GM23248 (cell line): ENCODE measurements around the gene YIF1B. TPM values are rescaled to one million over a fixed set of nuclear protein-coding genes. Genes with fewer than 3 reads are reported as not detected.
A peak's percentile ranks its signal among the peaks of the same experiment; 100 is the strongest.
"Not testable (repeated sequence)": the region's sequence is repeated elsewhere in the genome, so short reads cannot be mapped to it uniquely, and the experiment has no call there.

Experiments
- DNase-seq: peaks from one replicate; pipeline ENCODE4 v3.0.0-alpha.2; 2015
- H2AFZ ChIP-seq: fragments of 200-600 bp; sonication (generic); 2 replicates; pipeline ENCODE4 v1.6.1; 2016; ENCODE audit warnings: antibody characterized with exemption
- H3F3A ChIP-seq: fragments of 200-600 bp; sonication (generic); 2 replicates; pipeline ENCODE4 v1.6.1; 2016; ENCODE audit warnings: mild to moderate bottlenecking, antibody characterized with exemption, mixed run types; ENCODE audit not compliant: insufficient read depth
- H3K27ac ChIP-seq: fragments of 200-600 bp; sonication (generic); 2 replicates; pipeline ENCODE4 v1.5.1; 2016; ENCODE audit warnings: mild to moderate bottlenecking
- H3K27me3 ChIP-seq: fragments of 200-600 bp; sonication (generic); replicated peaks from 2 replicates; pipeline ENCODE4 v1.6.1; 2016; ENCODE audit warnings: mild to moderate bottlenecking; ENCODE audit not compliant: insufficient read depth
- H3K36me3 ChIP-seq: fragments of 200-600 bp; sonication (generic); 2 replicates; pipeline ENCODE4 v1.6.1; 2016; ENCODE audit warnings: low read depth, mild to moderate bottlenecking
- H3K4me1 ChIP-seq: fragments of 200-600 bp; sonication (generic); 2 replicates; pipeline ENCODE4 v1.6.1; 2016; ENCODE audit warnings: mild to moderate bottlenecking; ENCODE audit not compliant: insufficient read depth
- H3K4me2 ChIP-seq: fragments of 200-600 bp; sonication (generic); one replicate; pipeline ENCODE4 v1.6.1; 2016; ENCODE audit warnings: mild to moderate bottlenecking; ENCODE audit not compliant: unreplicated experiment
- H3K4me3 ChIP-seq: fragments of 200-600 bp; sonication (generic); 2 replicates; pipeline ENCODE4 v1.5.1; 2016; ENCODE audit warnings: mild to moderate bottlenecking
- H3K79me2 ChIP-seq: fragments of 200-600 bp; sonication (generic); 2 replicates; pipeline ENCODE4 v1.6.1; 2016; ENCODE audit warnings: mild to moderate bottlenecking; ENCODE audit not compliant: insufficient read depth
- H3K9ac ChIP-seq: fragments of 200-600 bp; sonication (generic); 2 replicates; pipeline ENCODE4 v1.6.1; 2016; ENCODE audit warnings: mild to moderate bottlenecking
- H3K9me2 ChIP-seq: fragments of 200-600 bp; sonication (generic); 2 replicates; pipeline ENCODE4 v1.6.1; 2016; ENCODE audit warnings: mixed run types, mild to moderate bottlenecking, moderate library complexity; ENCODE audit not compliant: insufficient read depth
- H3K9me3 ChIP-seq: fragments of 200-600 bp; sonication (generic); one replicate; pipeline ENCODE4 v1.6.1; 2017; ENCODE audit warnings: low read depth
- H4K20me1 ChIP-seq: fragments of 200-600 bp; sonication (generic); 2 replicates; pipeline ENCODE4 v1.6.0; 2016; ENCODE audit not compliant: insufficient read depth
- EZH2 ChIP-seq: fragments of 200-600 bp; sonication (generic); IDR thresholded peaks from 2 replicates; pipeline ENCODE4 v1.6.1; 2018; ENCODE audit warnings: antibody characterized with exemption, mild to moderate bottlenecking; ENCODE audit not compliant: insufficient read depth, poor library complexity, severe bottlenecking
- EZH2phosphoT487 ChIP-seq: fragments of 200-600 bp; sonication (generic); IDR thresholded peaks from 2 replicates; pipeline ENCODE4 v1.6.1; 2018; ENCODE audit warnings: antibody characterized with exemption, moderate library complexity, mild to moderate bottlenecking, low read depth; ENCODE audit not compliant: insufficient read depth
- WGBS, 2 experiments: methylation state at CpG; one replicate each; pipeline ENCODE4 v1.1.6; 2015 to 2017; ENCODE audit warnings: low lambda C conversion rate in 2 of 2, low coverage in 1 of 2; ENCODE audit errors: missing lambda C conversion rate in 2 of 2; 5-methylcytosine and 5-hydroxymethylcytosine counted together
- in situ Hi-C: fragments of 300-500 bp; cut with MboI; formaldehyde crosslinking; loops from 2 replicates; pipeline ENCODE4 v1.15.0; 2020
- polyA plus RNA-seq: library from polyadenylated mRNA; unstranded; fragments of >200 nt; fragmentation: Nextera tagmentation; extraction: Ambion mirVana; gene quantifications from 2 replicates; pipeline ENCODE4 v1.2.1, GENCODE V29; 2016
- small RNA-seq: library from RNA; depleted of rRNA; stranded (forward); fragments of <200 nt; gene quantifications from one replicate; pipeline ENCODE3, GENCODE V24; 2014; ENCODE audit warnings: low read depth, low replicate concordance
- total RNA-seq: library from RNA; depleted of rRNA; stranded (reverse); fragments of >200 nt; shearing (Covaris generic); gene quantifications from 2 replicates; pipeline ENCODE4 v1.2.3, GENCODE V29; 2014; rRNA removed

YIF1B gene
- total and polyA plus RNA-seq, 2 experiments from 2014 or later = 162 to 191 TPM

DNA sequence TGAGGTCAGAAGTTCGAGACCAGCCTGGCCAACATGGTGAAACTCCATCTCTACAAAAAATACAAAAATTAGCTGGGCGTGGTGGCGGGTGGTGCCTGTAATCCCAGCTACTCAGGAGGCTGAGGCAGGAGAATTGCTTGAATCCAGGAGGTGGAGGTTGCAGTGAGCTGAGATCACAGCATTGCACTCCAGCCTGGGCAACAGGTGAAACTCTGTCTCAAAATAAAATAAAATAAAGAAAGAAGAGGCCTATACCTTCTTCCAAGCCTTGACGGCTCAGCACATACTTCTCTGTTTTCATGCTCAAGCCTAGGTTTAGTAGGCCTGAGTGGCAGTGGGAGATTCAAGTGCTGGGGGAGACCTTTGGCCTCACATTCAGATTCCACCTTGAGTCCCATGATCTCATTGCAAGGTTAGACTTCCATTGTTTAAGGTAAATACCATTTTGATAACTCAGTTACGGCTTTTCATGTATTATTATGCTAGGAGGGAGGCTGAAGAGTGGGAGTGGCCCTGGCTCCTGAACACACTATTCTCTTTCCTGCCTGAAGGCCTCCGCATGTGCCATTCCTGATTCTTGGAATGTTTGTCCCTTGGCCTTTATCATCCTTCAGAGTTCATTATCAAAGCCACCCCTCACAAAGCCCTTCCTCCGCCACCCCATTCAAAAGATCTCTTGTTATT lies 53.0 kb downstream of the YIF1B start:
- H3K27me3 ChIP-seq = no peaks in the 10 kb centered on the region
- WGBS, 2 experiments = 95% methylated on average over 7 of the region's 7 CpGs
- no peak overlapping the region for H3K27ac ChIP-seq

DNA sequence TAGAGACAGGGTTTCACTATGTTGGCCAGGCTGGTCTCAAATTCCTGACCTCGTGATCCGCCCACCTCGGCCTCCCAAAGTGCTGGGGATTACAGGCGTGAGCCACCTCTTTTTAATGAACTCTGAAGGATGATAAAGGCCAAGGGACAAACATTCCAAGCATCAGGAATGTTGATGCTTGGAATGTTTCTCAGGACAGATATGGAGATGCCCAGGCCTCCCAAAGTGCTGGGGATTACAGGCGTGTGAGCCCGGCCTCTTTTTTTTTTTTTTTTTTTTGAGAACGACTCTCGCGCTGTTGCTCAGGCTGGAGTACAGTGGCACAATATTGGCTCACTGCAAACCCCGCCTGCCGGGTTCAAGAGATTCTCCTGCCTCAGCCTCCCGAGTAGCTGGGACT lies 53.8 kb downstream of the YIF1B start:
- H3K79me2 ChIP-seq, H3K27me3 ChIP-seq, H3K9ac ChIP-seq, H3K9me2 ChIP-seq, H3K36me3 ChIP-seq, H3K4me2 ChIP-seq, in situ Hi-C loops, H3K4me3 ChIP-seq, H4K20me1 ChIP-seq, DNase-seq, H3K27ac ChIP-seq, H3K9me3 ChIP-seq, H2AFZ ChIP-seq: not testable (repeated sequence)
- WGBS, 2 experiments = 87 to 89% methylated on average over 8 to 12 of the region's 12 CpGs
- Histone ChIP-seq H3K4me1 (peaks cover 12% of the 10 kb centered on the region), H3F3A (peaks cover 14% of the 10 kb centered on the region; the same call in 1 of the 2 replicates)

More for the DNA sequence above, 53.0 kb downstream of the YIF1B start:
- Histone ChIP-seq H3K36me3 (no peaks in the 10 kb centered on the region), H3K79me2 (no peaks in the 10 kb centered on the region), H3K4me1 (peaks cover 20% of the 10 kb centered on the region), H3K9ac (no peak overlapping the region), H3F3A (peaks cover 15% of the 10 kb centered on the region; the same call in 1 of the 2 replicates), H3K4me3 (no peak overlapping the region), H2AFZ (no peak overlapping the region), H3K9me3 (no peaks in the 10 kb centered on the region), H3K9me2 (no peaks in the 10 kb centered on the region), H3K4me2 (no peak overlapping the region), H4K20me1 (no peaks in the 10 kb centered on the region)
- DNase-seq = no peak
- in situ Hi-C loops = no loop called here
- no peak for TF ChIP-seq EZH2phosphoT487

DNA sequence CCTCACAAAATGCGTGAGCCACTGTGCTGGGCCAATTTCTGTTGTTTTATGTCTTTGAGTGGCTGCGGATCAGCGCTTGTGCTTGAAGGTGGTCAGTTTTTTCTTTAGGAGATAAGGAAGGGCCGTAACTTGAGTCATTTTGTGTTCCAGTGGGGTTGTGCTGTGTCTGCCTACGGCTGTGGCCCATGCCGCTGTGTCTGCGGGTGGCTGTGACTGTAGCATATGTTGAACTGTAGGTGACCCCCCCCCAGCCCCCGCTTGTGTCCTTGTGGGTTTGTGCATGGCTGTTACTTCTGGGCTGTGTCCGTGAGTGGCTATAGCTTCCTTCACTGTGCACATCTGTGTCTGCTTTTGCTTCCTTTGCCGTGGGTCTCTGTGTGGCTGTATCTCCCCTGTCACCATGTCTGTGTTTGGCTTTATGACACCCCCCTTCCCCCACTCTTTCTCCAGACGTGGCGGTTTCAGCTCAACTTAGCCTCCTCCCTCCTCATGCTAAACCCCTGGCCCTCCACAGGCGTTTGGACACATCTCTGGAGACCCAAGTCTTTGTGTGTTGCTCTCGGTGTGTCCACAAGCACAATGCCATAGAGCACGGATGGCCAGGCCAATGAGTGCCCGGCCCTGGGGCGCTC lies 60.2 kb downstream of the YIF1B start:
- in situ Hi-C loops = no loop called here
- H3K4me1 ChIP-seq = peaks cover 12% of the 10 kb centered on the region
- no peaks in the 10 kb centered on the region for H3K79me2 ChIP-seq
- no peaks in the 10 kb centered on the region for H3K9me2 ChIP-seq
- H2AFZ ChIP-seq = no peak overlapping the region
- TF ChIP-seq EZH2phosphoT487 (no peak), EZH2 (no peak)
- H3K27me3 ChIP-seq = peaks cover 3% of the 10 kb centered on the region
- H3K4me2 ChIP-seq = peak overlapping the region; percentile 46
- no peaks in the 10 kb centered on the region for H3K36me3 ChIP-seq
- H3K4me3 ChIP-seq = no peak overlapping the region; the same call in 1 of the 2 replicates
- no peaks in the 10 kb centered on the region for H3K9me3 ChIP-seq
- no peaks in the 10 kb centered on the region for H3F3A ChIP-seq
- no peak overlapping the region for H3K27ac ChIP-seq
- H3K9ac ChIP-seq = no peak overlapping the region
- H4K20me1 ChIP-seq = no peaks in the 10 kb centered on the region
- no peak for DNase-seq
- 58 to 63% methylated on average over 16 to 17 of the region's 17 CpGs for WGBS, 2 experiments

DNA sequence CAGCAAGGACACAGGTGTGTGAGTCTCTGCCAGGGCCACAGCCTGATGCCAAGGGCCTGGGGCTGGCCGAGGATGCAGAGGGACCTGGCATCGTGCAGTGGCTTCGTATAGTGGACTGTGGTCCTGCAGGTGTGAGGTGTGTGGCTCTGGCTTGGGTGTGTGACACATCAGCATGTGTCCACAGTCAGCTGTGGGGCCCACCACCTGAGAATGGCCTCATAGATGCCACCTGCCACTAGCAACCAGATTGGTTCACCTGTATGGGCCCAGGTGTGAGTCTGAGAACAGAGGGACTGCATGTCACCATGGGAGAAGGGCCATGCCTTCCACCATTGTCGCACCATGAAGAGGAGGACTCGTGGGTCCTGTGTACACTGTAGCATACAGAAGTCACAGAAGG lies 62.0 kb downstream of the YIF1B start:
- in situ Hi-C loops = loop anchor here (5.0 kb wide), 1 partner anchor 79 kb away; no protein-coding TSS in a partner anchor
- H3K36me3 ChIP-seq = no peaks in the 10 kb centered on the region
- peaks cover 3% of the 10 kb centered on the region for H3K27me3 ChIP-seq
- H3K27ac ChIP-seq = no peak overlapping the region
- no peaks in the 10 kb centered on the region for H3K9me2 ChIP-seq
- no peak overlapping the region for H3K4me2 ChIP-seq
- WGBS, 2 experiments = 79 to 86% methylated on average over 5 of the region's 5 CpGs
- H4K20me1 ChIP-seq = no peaks in the 10 kb centered on the region
- H3K79me2 ChIP-seq = no peaks in the 10 kb centered on the region
- H3K9ac ChIP-seq = no peak overlapping the region
- H2AFZ ChIP-seq = no peak overlapping the region
- no peak overlapping the region for H3K4me3 ChIP-seq
- no peak for TF ChIP-seq EZH2
- no peak for TF ChIP-seq EZH2phosphoT487
- peaks cover 12% of the 10 kb centered on the region for H3K4me1 ChIP-seq
- H3K9me3 ChIP-seq = no peaks in the 10 kb centered on the region
- no peaks in the 10 kb centered on the region for H3F3A ChIP-seq
- DNase-seq = no peak

Small RNA genes lying within 50 kb of the gene (small RNA-seq; reads per million reads assigned to genes)
- not detected for gene RF00019

Other genes with a start within 250 kb of the YIF1B start
- 2.4 and 5.2 TPM in 2 replicates for gene DPF1, start 91.7 kb downstream of the YIF1B start, total RNA-seq
- 1.5 and 2.3 TPM in 2 replicates for gene DPF1, start 91.7 kb downstream of the YIF1B start, polyA plus RNA-seq
- 0.65 TPM in 1 of 2 replicates, not detected in the other for gene PPP1R14A, start 59.6 kb downstream of the YIF1B start, total RNA-seq
- 4.0 and 5.3 TPM in 2 replicates for gene PPP1R14A, start 59.6 kb downstream of the YIF1B start, polyA plus RNA-seq
- gene SPINT2, start 51.4 kb downstream of the YIF1B start, total RNA-seq = 3.2 and 9.5 TPM in 2 replicates
- gene SPINT2, start 51.4 kb downstream of the YIF1B start, polyA plus RNA-seq = 9.3 and 9.8 TPM in 2 replicates
- not detected in 2 replicates for gene C19orf33, start 11.7 kb downstream of the YIF1B start, total RNA-seq
- not detected in 2 replicates for gene C19orf33, start 11.7 kb downstream of the YIF1B start, polyA plus RNA-seq
- gene KCNK6, start 3.9 kb upstream of the YIF1B start, total RNA-seq = 12.1 and 13.7 TPM in 2 replicates
- gene KCNK6, start 3.9 kb upstream of the YIF1B start, polyA plus RNA-seq = 15.5 and 16.8 TPM in 2 replicates
- gene CATSPERG, start 19.9 kb upstream of the YIF1B start, total RNA-seq = 0.63 TPM in 1 of 2 replicates, not detected in the other
- 0.53 and 1.1 TPM in 2 replicates for gene CATSPERG, start 19.9 kb upstream of the YIF1B start, polyA plus RNA-seq
- gene PSMD8, start 58.6 kb upstream of the YIF1B start, total RNA-seq = 231 and 331 TPM in 2 replicates
- gene PSMD8, start 58.6 kb upstream of the YIF1B start, polyA plus RNA-seq = 292 and 305 TPM in 2 replicates
- 1.1 and 1.8 TPM in 2 replicates for gene GGN, start 72.1 kb upstream of the YIF1B start, total RNA-seq
- 1.4 and 2.0 TPM in 2 replicates for gene GGN, start 72.1 kb upstream of the YIF1B start, polyA plus RNA-seq
- 2.1 and 7.7 TPM in 2 replicates for gene SPRED3, start 72.8 kb upstream of the YIF1B start, total RNA-seq
- gene SPRED3, start 72.8 kb upstream of the YIF1B start, polyA plus RNA-seq = 1.8 and 1.9 TPM in 2 replicates
- 18.1 and 27.3 TPM in 2 replicates for gene FAM98C, start 87.1 kb upstream of the YIF1B start, total RNA-seq
- gene FAM98C, start 87.1 kb upstream of the YIF1B start, polyA plus RNA-seq = 13.8 and 16.5 TPM in 2 replicates
- gene RASGRP4, start 110.3 kb upstream of the YIF1B start, total RNA-seq = not detected in 2 replicates
- not detected in 2 replicates for gene RASGRP4, start 110.3 kb upstream of the YIF1B start, polyA plus RNA-seq
- under 0.01 and 0.13 TPM in 2 replicates for gene RYR1, start 117.7 kb upstream of the YIF1B start, total RNA-seq
- 0.04 TPM in 1 of 2 replicates, not detected in the other for gene RYR1, start 117.7 kb upstream of the YIF1B start, polyA plus RNA-seq